IPS DF 6.9 (cell line): ENCODE results near the gene IGFBPL1.

Source experiments
- DNase-seq: peaks from one replicate; pipeline ENCODE4 v3.0.0-alpha.2; 2013; ENCODE audit warnings: low read depth, low spot score
- H3K27ac ChIP-seq: one replicate; pipeline ENCODE4 v1.5.1; 2013; ENCODE audit warnings: low read length, control low read depth
- H3K27me3 ChIP-seq: 2 replicates; pipeline ENCODE4 v1.6.1; 2013; ENCODE audit warnings: mild to moderate bottlenecking, low read length; ENCODE audit not compliant: control insufficient read depth, insufficient read depth
- H3K36me3 ChIP-seq: 2 replicates; pipeline ENCODE4 v1.6.1; 2013; ENCODE audit warnings: low read length; ENCODE audit not compliant: control insufficient read depth, insufficient read depth
- H3K4me1 ChIP-seq: 2 replicates; pipeline ENCODE4 v1.6.1; 2013; ENCODE audit warnings: low read length; ENCODE audit not compliant: control insufficient read depth, insufficient read depth
- H3K4me3 ChIP-seq: 2 replicates; pipeline ENCODE4 v1.5.1; 2013; ENCODE audit warnings: mild to moderate bottlenecking, low read length
- H3K9me3 ChIP-seq: 2 replicates; pipeline ENCODE4 v1.6.1; 2013; ENCODE audit warnings: low read length, inconsistent platforms; ENCODE audit not compliant: control insufficient read depth, insufficient read depth
- WGBS: extraction: QIAGEN DNeasy Blood & Tissue Kit; methylation state at CpG from one replicate; pipeline ENCODE4 v1.1.7; 2013; ENCODE audit warnings: mixed read lengths, missing lambda C conversion rate; ENCODE audit not compliant: insufficient read length, insufficient coverage; 5-methylcytosine and 5-hydroxymethylcytosine counted together

IGFBPL1 gene

DNA sequence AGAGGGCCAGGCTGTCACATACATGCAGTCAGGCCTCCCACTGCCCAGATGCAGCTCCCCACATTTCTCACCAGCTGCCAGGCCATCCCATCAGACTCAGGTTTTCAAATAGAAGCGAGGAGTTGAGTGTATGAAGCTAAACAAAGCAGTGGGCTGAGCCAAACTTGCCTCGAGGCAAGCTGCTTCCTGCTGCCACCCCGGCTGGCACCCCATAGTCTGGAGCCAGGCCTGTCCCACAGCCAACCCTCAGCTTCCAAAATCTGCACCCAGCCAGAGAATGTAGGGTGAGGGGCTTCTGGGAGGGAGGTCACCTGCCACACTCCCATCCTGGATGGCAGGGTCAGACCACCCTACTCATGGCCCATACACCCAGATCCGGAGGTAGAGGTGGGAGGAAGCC lies 54.1 kb downstream of the IGFBPL1 start:
- no peaks in the 10 kb centered on the region for H3K36me3 ChIP-seq
- WGBS: no CpG with 5 or more reads among the region's 4 CpGs
- no peaks in the 10 kb centered on the region for H3K9me3 ChIP-seq

DNA sequence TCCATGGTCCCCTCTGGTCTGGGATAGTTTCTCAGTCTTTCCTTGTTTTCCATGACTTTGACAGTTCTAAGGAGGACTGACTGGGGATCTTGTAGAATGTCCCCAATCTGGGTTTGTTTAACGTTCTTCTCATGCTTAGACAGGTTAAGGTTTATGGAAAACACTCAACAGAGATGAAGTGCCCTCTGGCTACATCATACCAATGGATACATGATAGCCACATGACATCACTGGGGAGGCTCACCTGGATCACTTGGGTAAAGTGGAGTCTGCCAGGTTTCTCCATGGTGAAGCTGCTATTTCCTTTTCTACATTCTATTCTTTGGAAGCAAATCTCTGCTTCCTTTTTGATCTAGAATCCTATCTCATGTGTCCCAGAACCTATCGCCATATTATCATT lies 55.5 kb downstream of the IGFBPL1 start:
- WGBS: no CpG with 5 or more reads among the region's 2 CpGs
- Histone ChIP-seq H3K27ac (no peak overlapping the region), H3K36me3 (no peaks in the 10 kb centered on the region), H3K4me1 (no peaks in the 10 kb centered on the region), H3K4me3 (no peak overlapping the region), H3K9me3 (no peaks in the 10 kb centered on the region), H3K27me3 (no peaks in the 10 kb centered on the region)
- DNase-seq: no peak

More for the DNA sequence above, 54.1 kb downstream of the IGFBPL1 start:
- H3K27me3 ChIP-seq: no peaks in the 10 kb centered on the region
- H3K27ac ChIP-seq: no peak overlapping the region
- no peak for DNase-seq
- no peak overlapping the region for H3K4me3 ChIP-seq
- no peaks in the 10 kb centered on the region for H3K4me1 ChIP-seq

DNA sequence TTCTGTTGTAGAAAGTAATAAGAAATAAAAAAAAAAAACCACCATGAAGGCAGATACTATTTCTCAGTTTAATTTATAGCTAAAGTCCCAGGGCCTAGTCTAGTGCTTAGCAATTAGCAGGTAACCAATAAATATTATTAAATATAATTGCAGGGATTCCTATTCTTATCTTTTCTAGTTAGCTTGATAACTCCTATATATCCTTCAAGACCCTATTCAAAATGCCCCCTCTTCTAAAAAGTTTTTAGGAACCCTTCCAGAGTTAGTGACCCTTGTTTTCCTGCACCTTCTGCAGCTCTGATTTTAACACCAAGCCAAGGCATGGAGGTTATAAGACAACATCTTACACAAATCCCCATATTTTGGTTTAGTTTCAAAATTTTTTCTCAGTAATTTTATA lies 56.4 kb downstream of the IGFBPL1 start:
- Histone ChIP-seq H3K27ac (no peak overlapping the region), H3K9me3 (no peaks in the 10 kb centered on the region)
- DNase-seq: no peak

DNA sequence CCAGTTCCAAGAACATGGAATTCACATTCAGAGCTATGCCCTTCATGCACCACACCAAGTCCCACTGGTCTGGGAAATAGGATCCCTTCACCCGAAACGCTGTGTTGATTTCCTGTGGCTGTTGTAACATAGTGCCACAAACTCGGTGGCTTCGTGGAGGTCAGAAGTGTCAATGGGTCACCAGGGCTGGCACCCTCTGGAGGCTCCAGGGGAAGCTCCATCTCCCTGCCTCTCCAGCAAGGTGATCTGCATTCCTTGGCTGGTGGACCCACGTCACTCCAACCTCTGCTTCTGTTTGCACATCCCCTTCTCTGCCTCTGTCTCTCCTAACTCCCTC lies 60.7 kb downstream of the IGFBPL1 start:
- DNase-seq: no peak
- H3K9me3 ChIP-seq: no peaks in the 10 kb centered on the region
- H3K4me1 ChIP-seq: no peaks in the 10 kb centered on the region
- no peak overlapping the region for H3K27ac ChIP-seq
- H3K4me3 ChIP-seq: no peak overlapping the region
- WGBS: no CpG with 5 or more reads among the region's 5 CpGs
- H3K27me3 ChIP-seq: no peaks in the 10 kb centered on the region
- no peaks in the 10 kb centered on the region for H3K36me3 ChIP-seq

More for the DNA sequence above, 56.4 kb downstream of the IGFBPL1 start:
- Histone ChIP-seq H3K4me1 (no peaks in the 10 kb centered on the region), H3K4me3 (no peak overlapping the region), H3K27me3 (no peaks in the 10 kb centered on the region), H3K36me3 (no peaks in the 10 kb centered on the region)

DNA sequence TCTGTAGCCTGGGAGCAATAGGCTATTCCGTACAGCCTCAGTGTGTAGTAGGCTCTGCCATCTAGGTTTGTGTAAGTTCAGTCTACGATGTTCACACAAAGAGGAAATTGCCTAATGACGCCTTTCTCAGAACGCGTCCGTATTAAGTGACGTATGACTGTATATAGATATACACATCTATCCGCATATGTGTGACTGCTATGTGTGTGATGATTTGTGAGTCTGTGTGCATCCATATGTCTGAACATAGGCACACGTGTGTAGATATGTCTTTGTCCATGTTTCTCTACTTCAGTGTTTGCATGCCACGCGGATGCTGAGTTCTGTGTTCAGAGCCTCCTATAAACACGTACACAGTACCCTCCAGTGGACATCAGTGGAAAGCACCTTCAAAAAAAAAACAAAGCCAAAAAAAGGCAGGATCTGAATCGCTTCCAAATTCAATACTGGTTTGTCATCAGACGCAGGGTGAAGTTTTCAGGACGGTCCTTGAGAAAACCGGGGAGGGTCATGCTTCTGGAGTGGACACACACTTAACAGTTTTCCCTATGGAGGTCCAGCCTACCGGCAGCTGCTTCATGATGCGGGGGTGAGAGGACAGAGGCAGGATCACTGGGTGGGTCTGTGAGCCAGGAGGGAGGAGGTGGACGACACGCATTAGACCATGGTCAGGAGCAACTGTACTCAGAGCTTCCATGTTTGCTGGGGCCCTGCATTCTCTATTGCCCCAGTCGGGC lies 61.2 kb downstream of the IGFBPL1 start:
- Histone ChIP-seq H3K27me3 (no peaks in the 10 kb centered on the region), H3K4me1 (no peaks in the 10 kb centered on the region), H3K9me3 (no peaks in the 10 kb centered on the region), H3K4me3 (no peak overlapping the region), H3K27ac (no peak overlapping the region), H3K36me3 (no peaks in the 10 kb centered on the region)
- WGBS: no CpG with 5 or more reads among the region's 21 CpGs
- no peak for DNase-seq

DNA sequence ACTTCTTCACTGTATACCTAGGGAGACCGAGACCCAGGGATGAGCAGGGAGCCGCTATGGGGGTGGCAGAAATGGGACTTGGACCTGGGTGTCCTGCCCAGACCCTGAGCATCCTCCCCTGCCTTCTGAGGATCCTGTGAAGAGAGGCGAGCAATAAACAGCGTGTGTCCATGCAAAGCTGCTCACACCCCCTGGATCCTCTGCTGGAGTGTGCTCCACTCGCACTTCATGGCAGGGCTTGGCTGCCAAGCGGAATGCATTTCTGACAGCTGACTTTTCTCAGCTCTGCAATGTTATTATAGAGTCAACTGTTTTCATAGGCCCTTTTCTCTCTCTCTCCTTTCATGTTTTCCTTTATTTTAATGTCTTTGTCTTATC lies 62.8 kb downstream of the IGFBPL1 start:
- H3K9me3 ChIP-seq: no peaks in the 10 kb centered on the region
- H3K27ac ChIP-seq: no peak overlapping the region
- H3K36me3 ChIP-seq: no peaks in the 10 kb centered on the region
- WGBS: no CpG with 5 or more reads among the region's 6 CpGs
- no peaks in the 10 kb centered on the region for H3K4me1 ChIP-seq
- no peaks in the 10 kb centered on the region for H3K27me3 ChIP-seq
- DNase-seq: no peak
- no peak overlapping the region for H3K4me3 ChIP-seq

DNA sequence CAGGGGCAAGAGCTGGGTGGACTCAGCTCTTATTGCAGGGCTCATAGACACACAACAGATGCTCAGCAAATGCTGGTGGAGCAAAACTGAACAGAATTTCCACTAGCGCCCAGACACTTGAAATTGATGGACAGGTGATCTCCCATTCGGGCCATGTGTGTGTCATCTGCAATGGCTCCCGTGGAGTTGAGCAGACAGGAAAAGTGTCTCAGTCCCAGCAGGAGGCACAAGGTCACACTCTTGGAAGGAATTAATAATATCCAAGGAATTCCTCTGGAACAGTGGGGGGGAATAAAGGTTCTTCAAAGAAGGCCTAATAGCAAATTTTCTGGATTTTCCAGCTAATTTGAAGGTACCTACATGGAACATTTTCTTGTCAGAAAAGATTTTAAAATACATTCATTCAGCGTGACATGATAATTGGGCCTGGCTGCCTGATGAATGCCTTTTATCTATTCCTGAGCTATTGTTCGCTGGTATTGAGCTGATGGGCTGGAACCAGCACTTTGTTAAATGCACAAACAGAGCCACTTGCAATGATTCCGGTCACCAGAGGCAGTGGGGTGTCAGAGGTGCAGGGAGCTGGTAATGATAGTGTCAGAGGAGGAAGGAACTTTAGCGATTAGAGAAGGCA lies 63.3 kb downstream of the IGFBPL1 start:
- H3K36me3 ChIP-seq: no peaks in the 10 kb centered on the region
- no peaks in the 10 kb centered on the region for H3K9me3 ChIP-seq
- H3K4me1 ChIP-seq: no peaks in the 10 kb centered on the region
- no peak overlapping the region for H3K27ac ChIP-seq
- H3K4me3 ChIP-seq: no peak overlapping the region
- H3K27me3 ChIP-seq: no peaks in the 10 kb centered on the region
- no CpG with 5 or more reads among the region's 7 CpGs for WGBS
- no peak for DNase-seq

DNA sequence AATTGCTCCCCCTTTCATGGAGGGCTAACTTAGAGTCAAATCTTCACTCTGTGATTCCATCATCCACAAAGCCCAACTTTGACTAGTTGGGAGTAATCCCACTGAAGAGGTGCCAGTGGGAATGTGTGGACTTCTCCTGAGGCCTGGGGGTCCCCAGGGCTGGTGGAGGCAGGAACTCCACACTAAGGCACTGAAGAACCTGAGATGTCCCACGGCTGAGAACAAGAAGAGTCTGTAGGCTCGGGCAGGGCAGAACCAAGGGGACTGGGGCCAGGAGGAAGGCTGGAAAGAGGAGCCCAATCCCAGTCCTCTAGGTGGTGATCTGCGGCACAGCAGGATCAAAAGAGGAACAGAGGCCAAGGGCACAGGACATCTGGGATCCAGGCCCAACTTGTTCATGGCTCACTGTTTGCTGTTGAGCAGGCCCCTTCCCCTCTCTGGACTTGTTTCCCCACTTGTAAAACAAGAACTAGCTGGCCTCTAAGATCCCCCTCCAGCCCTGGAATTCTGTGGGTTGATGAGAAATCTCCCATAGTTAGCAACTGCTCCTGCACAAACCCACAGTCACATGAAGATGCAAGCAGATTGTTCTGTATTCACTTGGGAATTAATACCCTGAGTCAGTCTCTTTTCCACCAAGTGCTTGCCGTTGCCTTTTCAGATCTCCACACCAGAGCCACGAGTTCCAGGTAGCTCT lies 64.4 kb downstream of the IGFBPL1 start:
- H3K4me1 ChIP-seq: no peaks in the 10 kb centered on the region
- H3K27me3 ChIP-seq: no peaks in the 10 kb centered on the region
- no peak for DNase-seq
- no peak overlapping the region for H3K4me3 ChIP-seq
- H3K36me3 ChIP-seq: no peaks in the 10 kb centered on the region
- H3K27ac ChIP-seq: no peak overlapping the region
- H3K9me3 ChIP-seq: no peaks in the 10 kb centered on the region
- no CpG with 5 or more reads among the region's 5 CpGs for WGBS

DNA sequence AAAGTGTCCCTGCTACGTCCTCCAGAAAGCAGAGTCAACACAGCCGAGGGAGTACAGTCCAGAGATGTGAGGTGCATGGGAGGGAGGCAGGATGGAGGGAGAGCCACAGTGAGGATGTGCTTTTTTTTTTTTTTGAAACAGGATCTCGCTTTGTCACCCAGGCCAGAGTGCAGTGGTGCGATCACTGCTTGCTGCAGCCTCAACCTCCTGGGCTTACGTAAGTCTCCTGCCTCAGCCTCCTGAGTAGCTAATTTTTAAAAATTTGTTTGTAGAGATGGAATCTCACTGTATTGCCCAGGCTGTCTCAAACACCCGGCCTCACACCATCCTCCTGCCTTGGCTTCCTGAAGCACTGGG lies 65.0 kb downstream of the IGFBPL1 start:
- H3K36me3 ChIP-seq: no peaks in the 10 kb centered on the region
- no peak for DNase-seq
- H3K27me3 ChIP-seq: no peaks in the 10 kb centered on the region
- H3K4me3 ChIP-seq: no peak overlapping the region
- H3K27ac ChIP-seq: no peak overlapping the region
- H3K9me3 ChIP-seq: no peaks in the 10 kb centered on the region
- WGBS: no CpG with 5 or more reads among the region's 6 CpGs
- no peaks in the 10 kb centered on the region for H3K4me1 ChIP-seq

DNA sequence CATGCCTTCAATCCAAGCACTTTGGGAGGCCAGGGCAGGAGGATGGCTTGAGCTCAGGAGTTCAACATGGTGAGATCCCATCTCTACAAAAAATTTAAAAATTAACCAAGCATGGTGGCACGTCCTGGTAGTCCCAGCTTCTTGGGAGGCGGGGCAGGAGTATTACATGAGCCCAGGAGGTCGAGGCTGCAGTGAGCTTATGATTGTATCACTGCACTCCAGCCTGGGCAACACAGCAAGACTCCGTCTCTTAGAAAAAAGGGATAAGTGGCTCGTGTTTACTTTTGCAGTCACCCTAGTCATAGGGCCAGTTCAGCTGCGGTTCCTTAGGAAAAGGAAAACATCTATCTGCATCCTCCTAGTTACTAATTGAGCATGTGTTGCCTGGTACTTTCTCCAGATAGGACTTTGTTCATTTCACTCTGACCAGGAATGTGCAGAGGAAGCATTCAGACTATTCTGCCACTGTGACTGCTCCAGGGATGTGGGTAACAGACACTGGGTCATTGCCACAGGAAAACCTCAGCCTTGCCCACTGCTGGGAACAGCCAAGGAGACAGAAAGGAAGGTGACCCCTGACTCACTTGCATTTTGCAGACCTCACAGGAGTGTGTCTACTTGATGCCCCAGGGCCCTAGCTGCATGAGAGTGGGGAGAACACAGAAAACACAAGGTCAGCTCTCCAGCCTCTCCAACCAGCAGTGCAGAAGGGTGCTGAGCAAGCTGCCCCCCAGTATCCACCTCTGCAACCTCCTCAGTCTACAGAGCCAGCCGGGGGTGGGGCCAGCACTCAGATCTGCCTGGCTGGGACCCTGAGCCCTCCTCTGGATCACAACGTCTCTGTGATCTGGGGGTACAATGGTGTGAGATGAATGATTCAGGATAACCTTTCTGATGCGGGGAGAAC lies 65.6 kb downstream of the IGFBPL1 start:
- no CpG with 5 or more reads among the region's 9 CpGs for WGBS
- Histone ChIP-seq H3K4me3 (no peak overlapping the region), H3K36me3 (no peaks in the 10 kb centered on the region), H3K4me1 (no peaks in the 10 kb centered on the region), H3K27ac (no peak overlapping the region), H3K9me3 (no peaks in the 10 kb centered on the region), H3K27me3 (no peaks in the 10 kb centered on the region)
- no peak for DNase-seq
